GM18499 (cell line): ENCODE data around the gene SLC6A8.
"Not testable (repeated sequence)": the region's sequence is repeated elsewhere in the genome, so short reads cannot be mapped to it uniquely, and the experiment has no call there.

Experiments used
- ATAC-seq: cut with Tn5 transposase; IDR thresholded peaks from one replicate; pipeline ENCODE4 v1.9.1; 2021; ENCODE audit warnings: moderate number of reproducible peaks; ENCODE audit not compliant: insufficient read depth, unreplicated experiment

SLC6A8 gene

GRCh38 chrX:153704021-153704526, 16.3 kb downstream of the SLC6A8 start:
- no peak for ATAC-seq

DNA sequence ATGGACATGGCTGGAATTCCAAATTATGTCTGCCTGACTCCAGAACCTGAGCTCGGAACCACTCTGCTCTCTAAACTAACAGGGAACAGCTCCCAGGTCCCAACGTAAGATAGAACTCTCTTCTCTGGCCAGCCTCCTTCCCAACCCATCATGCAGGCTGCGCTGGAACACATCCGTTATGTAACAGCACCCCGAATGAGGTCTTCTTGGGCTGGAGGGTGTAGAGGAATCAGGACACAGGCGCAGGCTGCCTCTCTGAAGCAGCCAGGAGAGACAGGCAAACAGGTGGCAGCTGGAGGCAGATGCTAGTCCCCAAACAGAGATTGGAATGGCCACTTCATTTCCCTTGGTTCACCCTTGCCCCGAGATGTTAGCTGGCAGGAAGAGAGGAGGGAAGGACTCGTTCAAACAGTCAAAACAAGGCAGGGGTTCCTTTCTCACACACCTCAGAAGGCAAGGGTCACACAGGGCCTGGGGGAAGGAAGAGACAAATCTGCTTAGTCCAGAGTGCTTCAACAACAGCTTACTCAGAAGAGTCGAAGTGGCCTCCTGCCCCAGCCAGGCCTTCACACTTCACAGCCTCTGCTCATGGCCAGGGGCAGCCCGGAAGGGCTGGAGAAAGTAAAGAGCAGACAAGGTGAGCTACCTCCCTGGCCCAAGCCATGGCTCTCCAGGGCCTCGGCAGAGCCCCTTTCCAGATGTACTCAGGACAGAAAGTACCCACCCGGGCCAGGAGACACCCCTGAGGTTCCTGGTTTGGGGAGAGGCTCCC, 17.1 kb downstream of the SLC6A8 start:
- not testable (repeated sequence) for ATAC-seq

- not testable (repeated sequence) for ATAC-seq
These were observed 17.8 kb downstream of the SLC6A8 start for GRCh38 chrX:153705403-153706060.

GRCh38 chrX:153706799-153707198, 19.1 kb downstream of the SLC6A8 start:
- no peak for ATAC-seq

GRCh38 chrX:153707406-153707805, 19.7 kb downstream of the SLC6A8 start:
- no peak for ATAC-seq

DNA sequence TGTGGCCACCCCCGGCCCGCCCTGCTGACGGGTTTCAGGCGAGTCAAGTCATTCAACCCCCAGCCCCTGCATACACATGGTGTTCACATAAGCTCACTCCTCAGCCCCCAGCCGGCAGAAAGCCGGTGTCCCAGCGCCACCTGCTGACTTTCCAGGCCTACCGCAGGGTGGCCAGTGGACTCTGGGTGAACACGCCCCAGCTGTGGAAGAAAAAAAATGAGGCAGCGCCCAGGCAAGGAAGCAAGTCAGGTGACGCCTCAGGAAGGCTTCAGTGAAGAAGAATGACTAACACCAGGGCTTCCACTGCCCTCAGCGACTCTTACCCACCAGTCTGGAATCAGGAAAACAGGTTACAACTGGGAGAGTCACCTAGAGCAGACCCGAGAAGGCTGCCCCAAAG, 20.7 kb downstream of the SLC6A8 start:
- no peak for ATAC-seq

DNA sequence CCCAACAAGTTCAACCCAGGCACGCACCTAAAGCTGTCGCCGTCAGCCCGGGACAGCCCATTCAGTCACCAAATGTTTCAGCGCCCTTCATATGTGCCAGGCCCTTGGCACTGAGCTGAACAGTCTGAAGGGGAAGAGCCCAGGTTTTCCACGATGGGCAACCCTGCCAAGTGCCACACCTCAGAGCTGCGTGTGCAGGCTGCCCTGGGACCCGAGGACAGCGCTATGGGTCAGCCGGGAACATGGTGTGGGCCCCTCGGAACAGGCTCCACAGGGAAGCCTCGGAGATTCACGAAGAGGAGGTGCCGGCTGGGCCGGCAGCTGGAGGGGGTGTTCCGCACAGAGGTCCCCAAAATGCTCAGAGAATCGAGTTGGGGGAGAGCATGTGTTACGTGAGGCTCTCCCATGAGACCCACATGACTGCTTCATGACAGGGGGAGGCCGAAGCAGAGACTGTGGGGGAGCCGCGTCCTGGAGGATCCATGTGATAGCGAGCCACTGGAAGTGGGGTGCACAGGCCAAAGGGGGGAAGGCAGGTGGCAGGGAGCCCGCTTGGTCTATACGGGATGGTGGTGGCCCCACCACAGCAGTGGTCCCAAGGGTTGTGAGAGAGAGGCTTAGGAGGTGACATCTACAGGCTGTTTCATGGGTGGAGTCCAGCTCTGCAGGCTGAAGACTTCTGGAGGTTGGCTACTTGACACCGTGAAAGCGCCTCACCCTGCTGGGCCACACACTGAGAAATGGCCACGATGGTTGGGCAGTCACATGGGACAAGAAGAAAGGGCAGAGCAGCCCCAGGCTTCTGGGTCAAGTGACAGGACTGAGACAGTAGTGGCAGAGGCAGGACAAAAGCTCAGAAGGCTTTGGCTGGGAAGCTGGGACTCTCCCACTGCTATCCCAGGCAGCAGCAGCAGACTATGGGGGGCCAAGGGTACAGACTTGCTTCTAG, 22.3 kb downstream of the SLC6A8 start:
- ATAC-seq: no peak

DNA sequence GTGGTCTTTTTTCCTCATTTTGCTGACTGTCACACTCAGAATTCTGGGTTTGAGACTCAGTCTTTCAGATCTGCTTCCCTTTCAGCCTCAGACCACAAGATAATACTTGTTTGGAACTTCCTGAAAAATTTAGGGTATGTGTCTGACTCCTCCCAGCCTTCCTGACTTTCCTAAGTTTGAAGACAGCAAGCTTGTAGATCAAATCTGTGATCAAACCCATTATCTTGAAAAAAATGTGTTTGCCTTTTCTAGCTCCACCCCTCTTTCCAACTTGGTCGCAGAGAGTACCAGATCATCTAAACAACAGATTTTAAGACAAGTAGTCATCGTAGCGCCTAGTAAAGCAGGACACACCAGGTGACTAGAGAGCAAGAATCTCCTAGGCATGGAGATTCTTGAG, 26.5 kb downstream of the SLC6A8 start:
- ATAC-seq: no peak

- ATAC-seq: no peak
These were observed 29.7 kb downstream of the SLC6A8 start for GRCh38 chrX:153717445-153717844.

GRCh38 chrX:153719238-153719637, 31.5 kb downstream of the SLC6A8 start:
- no peak for ATAC-seq

DNA sequence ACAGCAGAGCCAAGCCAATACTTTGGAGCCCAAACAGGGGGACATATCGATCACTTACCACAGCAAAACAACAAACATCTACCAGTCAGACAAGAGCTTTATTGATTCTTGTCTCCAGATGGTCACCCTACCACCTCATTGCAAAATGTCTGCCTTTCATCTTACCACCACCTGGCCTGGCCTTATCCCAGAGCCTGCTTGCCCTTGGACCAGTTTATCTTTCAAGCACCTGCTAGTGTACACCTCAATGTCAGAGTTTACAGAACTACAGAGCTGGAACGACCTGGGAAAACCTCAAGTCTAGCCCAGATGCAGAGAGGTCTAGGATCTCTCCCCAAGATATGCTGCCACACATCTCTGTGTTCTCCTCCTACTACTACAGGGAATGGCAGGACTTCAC, 32.0 kb downstream of the SLC6A8 start:
- ATAC-seq: no peak

- ATAC-seq: no peak
These were observed 35.1 kb downstream of the SLC6A8 start for GRCh38 chrX:153722704-153723350.

DNA sequence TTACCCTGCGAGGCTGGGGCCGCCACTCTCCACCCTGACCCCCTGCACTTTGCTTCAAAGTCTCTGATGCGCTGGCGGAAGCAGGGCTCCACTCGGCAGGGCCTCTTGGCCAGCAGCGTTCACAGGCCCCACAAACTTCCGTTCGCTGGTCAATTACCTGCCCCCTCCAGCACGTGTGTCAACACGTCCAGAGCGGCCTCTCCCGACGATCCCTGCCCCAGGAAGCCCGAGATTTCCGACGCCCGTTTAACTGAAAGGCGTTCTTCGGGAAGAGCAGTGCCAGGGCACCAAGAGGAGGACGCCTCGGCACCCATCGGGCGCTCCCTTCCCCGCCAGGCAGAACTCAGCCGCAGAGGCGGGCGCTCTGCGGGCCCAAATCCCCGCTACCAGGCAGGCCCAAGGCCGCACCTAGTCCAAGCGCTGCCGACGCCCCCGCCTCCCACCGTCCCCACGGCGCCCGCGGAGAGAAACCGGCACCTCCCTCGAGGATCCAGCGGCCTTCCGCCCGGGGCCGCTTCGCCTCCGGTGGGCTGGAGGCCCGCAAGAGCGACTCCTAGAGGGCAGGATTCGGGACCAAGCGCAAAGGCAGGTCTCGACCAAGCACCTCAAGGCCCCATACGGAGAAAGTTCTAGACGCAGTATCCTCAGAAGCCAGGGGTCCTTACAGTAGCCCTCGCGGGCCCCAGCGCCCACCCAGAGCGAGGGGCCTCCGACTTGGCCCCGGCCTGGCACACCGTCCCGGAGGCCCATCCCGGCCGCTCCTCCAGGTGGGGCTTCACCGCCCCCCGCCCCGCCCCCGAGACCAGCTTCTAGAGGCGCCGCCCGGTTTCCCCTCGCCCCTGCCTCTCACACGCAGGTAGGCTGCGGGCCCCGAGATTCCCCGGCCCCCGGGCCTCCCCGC, 35.9 kb downstream of the SLC6A8 start:
- ATAC-seq: no peak

- ATAC-seq: no peak
These were observed 36.7 kb downstream of the SLC6A8 start, which contains the start of the genes ABCD1 and BCAP31 for GRCh38 chrX:153724252-153725038. ABCD1 (plus strand) TSS chrX:153724856; CDS start chrX:153725267, 411 bp downstream. BCAP31 (minus strand) TSS chrX:153724387; CDS start chrX:153723244, 1,143 bp downstream.

- ATAC-seq: no peak
These were observed 37.5 kb downstream of the SLC6A8 start for GRCh38 chrX:153725039-153725831.

DNA sequence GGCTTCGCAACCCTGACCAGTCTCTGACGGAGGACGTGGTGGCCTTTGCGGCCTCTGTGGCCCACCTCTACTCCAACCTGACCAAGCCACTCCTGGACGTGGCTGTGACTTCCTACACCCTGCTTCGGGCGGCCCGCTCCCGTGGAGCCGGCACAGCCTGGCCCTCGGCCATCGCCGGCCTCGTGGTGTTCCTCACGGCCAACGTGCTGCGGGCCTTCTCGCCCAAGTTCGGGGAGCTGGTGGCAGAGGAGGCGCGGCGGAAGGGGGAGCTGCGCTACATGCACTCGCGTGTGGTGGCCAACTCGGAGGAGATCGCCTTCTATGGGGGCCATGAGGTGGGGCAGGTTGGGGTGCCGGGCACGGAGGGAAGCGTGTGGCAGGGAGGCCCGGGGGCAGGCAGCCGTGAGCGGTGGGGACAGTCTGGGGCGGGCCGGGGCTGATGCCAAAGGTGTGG, 38.1 kb downstream of the SLC6A8 start:
- ATAC-seq: no peak
